ENCODE results near the gene PCGF3. TPM values are rescaled to one million over a fixed set of nuclear protein-coding genes. Genes with fewer than 3 reads are reported as not detected.
"Not testable (repeated sequence)": the region's sequence is repeated elsewhere in the genome, so short reads cannot be mapped to it uniquely, and the experiment has no call there.

The PCGF3 gene
- polyA plus RNA-seq, 4 donors, result 27.3 to 71.6 (median 55.3) TPM

DNA sequence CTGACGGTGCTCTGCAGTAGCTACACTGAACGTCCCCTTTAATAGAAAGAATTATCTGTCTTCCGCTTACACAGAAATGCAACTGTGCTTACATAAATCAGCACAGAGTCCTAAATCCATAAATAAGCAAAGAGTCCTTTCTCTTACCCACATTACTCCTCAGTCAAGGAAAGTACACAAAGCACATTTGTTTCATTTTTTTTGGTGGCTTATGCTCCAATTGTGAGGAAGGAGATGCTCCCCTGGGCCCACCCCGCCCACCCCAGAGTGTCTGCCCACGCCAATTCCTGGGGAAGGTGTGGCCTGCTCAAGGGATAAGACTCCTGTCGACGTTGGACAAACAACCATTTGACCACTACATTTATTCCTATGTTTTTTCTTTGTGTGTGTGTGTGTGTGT is 66.5 kb downstream of the PCGF3 start:
- Histone ChIP-seq H3K9me3 (ENCODE audit: control insufficient read depth in 2 of 2, insufficient read depth in 1 of 2, low read depth in 1 of 2, low read length in 1 of 2) (no peaks in the 10 kb centered on the region), H3K27me3 (ENCODE audit: control insufficient read depth in 3 of 3, insufficient read depth in 3 of 3, low read length in 3 of 3) (no peaks in the 10 kb centered on the region), H3K4me1 (ENCODE audit: control insufficient read depth in 3 of 3, insufficient read depth in 2 of 3, low read depth in 1 of 3, low read length in 2 of 3) (peaks cover 0 to 2% (median 2%) of the 10 kb centered on the region in 3 donors), H3K36me3 (ENCODE audit: control insufficient read depth in 3 of 3, insufficient read depth in 2 of 3, low read depth in 1 of 3, low read length in 3 of 3) (peaks cover 14 to 74% (median 25%) of the 10 kb centered on the region in 3 donors), H3K27ac (ENCODE audit: low read depth in 1 of 3, low read length in 2 of 3) (no peak overlapping the region), H3K4me3 (ENCODE audit: low read depth in 1 of 3, low read length in 3 of 3) (no peak overlapping the region)
- DNase-seq (no peak), FAIRE-seq (no peak)
- WGBS, 3 donors, result 56 to 65% (median 62%) methylated on average over 7 of the region's 7 CpGs

DNA sequence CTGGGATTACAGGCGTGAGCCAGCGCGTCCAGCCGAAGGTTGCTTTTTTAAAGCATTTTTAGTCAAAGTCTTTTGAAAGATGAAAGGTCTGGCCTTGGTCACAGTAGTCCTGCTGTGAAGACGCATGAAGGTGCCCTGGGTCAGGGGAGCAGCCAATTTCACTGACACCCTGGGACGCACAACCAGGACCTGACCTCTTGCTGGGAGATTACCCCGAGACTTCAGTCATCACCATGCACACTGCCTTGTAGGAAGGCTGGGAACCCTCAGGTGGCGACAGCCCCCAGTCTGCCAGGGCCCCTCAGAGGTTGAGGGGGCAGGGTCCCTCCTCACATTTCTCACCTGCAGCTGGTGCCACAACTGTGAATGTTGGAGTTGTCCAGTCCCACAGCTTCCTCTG is 67.1 kb downstream of the PCGF3 start:
- DNase-seq (no peak), FAIRE-seq (no peak)
- H3K27me3 ChIP-seq (ENCODE audit: control insufficient read depth in 3 of 3, insufficient read depth in 3 of 3, low read length in 3 of 3), result no peaks in the 10 kb centered on the region
- WGBS, 3 donors, result 80 to 88% (median 85%) methylated on average over 8 of the region's 8 CpGs
- no peak overlapping the region for H3K4me3 ChIP-seq (ENCODE audit: low read depth in 1 of 3, low read length in 3 of 3)
- peaks cover 0 to 2% (median 0%) of the 10 kb centered on the region in 3 donors for H3K4me1 ChIP-seq (ENCODE audit: control insufficient read depth in 3 of 3, insufficient read depth in 2 of 3, low read depth in 1 of 3, low read length in 2 of 3)
- peaks cover 14 to 77% (median 27%) of the 10 kb centered on the region in 3 donors for H3K36me3 ChIP-seq (ENCODE audit: control insufficient read depth in 3 of 3, insufficient read depth in 2 of 3, low read depth in 1 of 3, low read length in 3 of 3)
- no peaks in the 10 kb centered on the region for H3K9me3 ChIP-seq (ENCODE audit: control insufficient read depth in 2 of 2, insufficient read depth in 1 of 2, low read depth in 1 of 2, low read length in 1 of 2)
- no peak overlapping the region for H3K27ac ChIP-seq (ENCODE audit: low read depth in 1 of 3, low read length in 2 of 3)

DNA sequence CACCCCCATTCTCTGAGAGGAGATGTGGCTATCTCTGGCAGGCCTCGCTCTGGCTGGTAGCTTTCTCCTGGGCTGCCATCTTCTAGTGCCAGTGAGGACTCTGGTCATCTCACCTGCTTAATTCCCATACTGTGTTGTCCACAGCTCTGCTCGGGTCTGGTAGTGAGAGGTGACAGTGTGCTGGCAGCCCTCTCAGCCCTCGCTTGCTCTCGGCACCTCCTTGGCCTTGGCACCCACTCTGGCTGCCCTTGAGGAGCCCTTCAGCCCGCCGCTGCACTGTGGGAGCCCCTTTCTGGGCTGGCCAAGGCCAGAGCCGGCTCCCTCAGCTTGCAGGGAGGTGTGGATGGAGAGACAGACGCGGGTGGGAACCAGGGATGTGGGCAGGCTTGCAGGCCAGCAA is 67.6 kb downstream of the PCGF3 start:
- H3K9me3 ChIP-seq (ENCODE audit: control insufficient read depth in 2 of 2, insufficient read depth in 1 of 2, low read depth in 1 of 2, low read length in 1 of 2), result no peaks in the 10 kb centered on the region
- H3K36me3 ChIP-seq (ENCODE audit: control insufficient read depth in 3 of 3, insufficient read depth in 2 of 3, low read depth in 1 of 3, low read length in 3 of 3), result peaks cover 14 to 74% (median 25%) of the 10 kb centered on the region in 3 donors
- no peak overlapping the region for H3K27ac ChIP-seq (ENCODE audit: low read depth in 1 of 3, low read length in 2 of 3)
- H3K4me1 ChIP-seq (ENCODE audit: control insufficient read depth in 3 of 3, insufficient read depth in 2 of 3, low read depth in 1 of 3, low read length in 2 of 3), result peaks cover 0 to 2% (median 0%) of the 10 kb centered on the region in 3 donors
- 70 to 86% (median 78%) methylated on average over 9 of the region's 9 CpGs for WGBS, 3 donors
- FAIRE-seq (no peak), DNase-seq (no peak)
- no peaks in the 10 kb centered on the region for H3K27me3 ChIP-seq (ENCODE audit: control insufficient read depth in 3 of 3, insufficient read depth in 3 of 3, low read length in 3 of 3)
- H3K4me3 ChIP-seq (ENCODE audit: low read depth in 1 of 3, low read length in 3 of 3), result no peak overlapping the region

DNA sequence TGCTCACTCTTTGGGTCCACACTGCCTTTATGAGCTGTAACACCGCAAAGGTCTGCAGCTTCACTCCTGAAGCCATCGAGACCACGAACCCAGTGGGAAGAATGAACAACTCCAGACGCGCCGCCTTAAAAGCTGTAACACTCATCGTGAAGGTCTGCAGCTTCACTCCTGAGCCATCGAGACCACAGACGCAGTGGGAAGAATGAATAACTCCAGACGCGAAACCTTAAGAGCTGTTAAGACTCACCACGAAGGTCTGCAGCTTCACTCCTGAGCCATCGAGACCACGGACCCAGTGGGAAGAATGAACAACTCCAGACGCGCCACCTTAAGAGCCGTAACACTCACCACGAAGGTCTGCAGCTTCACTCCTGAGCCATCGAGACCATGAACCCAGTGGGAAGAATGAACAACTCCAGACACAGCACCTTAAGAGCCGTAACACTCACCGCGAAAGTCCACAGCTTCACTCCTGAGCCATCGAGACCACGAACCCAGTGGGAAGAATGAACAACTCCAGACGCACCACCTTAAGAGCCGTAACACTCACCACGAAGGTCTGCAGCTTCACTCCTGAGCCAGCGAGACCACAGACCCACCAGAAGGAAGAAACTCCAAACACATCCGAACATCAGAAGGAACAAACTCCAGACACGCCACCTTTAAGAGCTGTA is 68.9 kb downstream of the PCGF3 start:
- peaks cover 21 to 75% (median 22%) of the 10 kb centered on the region in 3 donors for H3K36me3 ChIP-seq (ENCODE audit: control insufficient read depth in 3 of 3, insufficient read depth in 2 of 3, low read depth in 1 of 3, low read length in 3 of 3)
- not testable (repeated sequence) for DNase-seq; H3K4me1 ChIP-seq (ENCODE audit: control insufficient read depth in 3 of 3, insufficient read depth in 2 of 3, low read depth in 1 of 3, low read length in 2 of 3); FAIRE-seq; H3K9me3 ChIP-seq (ENCODE audit: control insufficient read depth in 2 of 2, insufficient read depth in 1 of 2, low read depth in 1 of 2, low read length in 1 of 2); H3K4me3 ChIP-seq (ENCODE audit: low read depth in 1 of 3, low read length in 3 of 3); H3K27ac ChIP-seq (ENCODE audit: low read depth in 1 of 3, low read length in 2 of 3); H3K27me3 ChIP-seq (ENCODE audit: control insufficient read depth in 3 of 3, insufficient read depth in 3 of 3, low read length in 3 of 3)
- 94 to 95% (median 95%) methylated on average over 30 of the region's 30 CpGs for WGBS, 3 donors

DNA sequence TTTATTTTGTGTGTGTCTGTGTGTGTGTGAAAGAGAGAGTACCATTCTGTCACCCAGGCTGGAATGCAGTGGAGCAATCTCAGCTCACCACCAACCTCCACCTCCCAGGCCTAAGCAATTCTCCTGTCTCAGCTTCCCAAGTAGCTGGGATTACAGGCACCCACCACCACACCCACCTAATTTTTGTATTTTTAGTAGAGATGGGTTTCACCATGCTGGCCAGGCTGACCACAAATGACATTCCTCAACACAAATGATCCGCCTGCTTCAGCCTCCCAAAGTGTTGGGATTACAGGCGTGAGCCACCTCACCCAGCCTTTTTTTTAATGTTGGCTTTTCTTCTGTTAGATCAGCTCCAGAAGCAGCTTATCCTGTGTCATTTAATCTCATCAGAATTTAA is 69.9 kb downstream of the PCGF3 start:
- Histone ChIP-seq H3K36me3 (ENCODE audit: control insufficient read depth in 3 of 3, insufficient read depth in 2 of 3, low read depth in 1 of 3, low read length in 3 of 3) (peaks cover 18 to 76% (median 21%) of the 10 kb centered on the region in 3 donors), H3K4me1 (ENCODE audit: control insufficient read depth in 3 of 3, insufficient read depth in 2 of 3, low read depth in 1 of 3, low read length in 2 of 3) (peaks cover 0 to 13% (median 6%) of the 10 kb centered on the region in 3 donors)
- not testable (repeated sequence) for H3K27me3 ChIP-seq (ENCODE audit: control insufficient read depth in 3 of 3, insufficient read depth in 3 of 3, low read length in 3 of 3); H3K4me3 ChIP-seq (ENCODE audit: low read depth in 1 of 3, low read length in 3 of 3); FAIRE-seq; DNase-seq; H3K9me3 ChIP-seq (ENCODE audit: control insufficient read depth in 2 of 2, insufficient read depth in 1 of 2, low read depth in 1 of 2, low read length in 1 of 2); H3K27ac ChIP-seq (ENCODE audit: low read depth in 1 of 3, low read length in 2 of 3)
- WGBS, 3 donors, result 96 to 99% (median 96%) methylated on average over 2 of the region's 2 CpGs

DNA sequence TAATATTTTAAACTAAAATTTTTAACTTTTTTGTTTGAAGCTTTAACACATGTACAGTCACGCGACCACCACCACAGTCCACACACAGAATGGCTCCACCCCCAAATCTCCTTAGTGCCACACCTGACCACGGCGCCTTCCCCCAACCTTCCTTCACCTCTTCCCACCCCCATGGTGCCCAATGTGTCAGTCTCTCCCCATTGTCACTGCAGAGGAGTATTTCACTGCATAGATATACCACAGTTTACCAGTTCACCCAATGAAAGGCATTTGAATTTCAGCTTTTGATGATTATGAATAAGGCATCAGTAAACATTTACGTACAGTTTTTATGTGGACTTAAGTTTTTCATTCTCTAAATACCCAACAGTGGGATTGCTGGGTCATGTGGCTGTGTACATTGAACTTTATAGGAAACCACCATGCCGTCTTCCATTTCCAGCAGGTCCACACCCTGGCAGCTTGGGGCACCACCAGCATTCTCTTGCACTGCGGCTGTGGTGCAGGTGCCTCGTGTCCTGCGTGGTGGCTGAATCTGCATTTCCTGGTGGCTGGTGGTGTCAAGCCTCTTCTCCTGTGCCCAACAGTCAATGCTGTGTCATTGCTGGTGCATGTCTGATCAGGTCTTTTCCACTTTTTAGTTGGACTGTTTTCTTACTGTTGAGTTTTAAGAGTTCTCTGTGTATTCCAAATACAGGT is 71.3 kb downstream of the PCGF3 start:
- H3K9me3 ChIP-seq (ENCODE audit: control insufficient read depth in 2 of 2, insufficient read depth in 1 of 2, low read depth in 1 of 2, low read length in 1 of 2), result no peaks in the 10 kb centered on the region
- 86 to 97% (median 94%) methylated on average over 9 of the region's 9 CpGs for WGBS, 3 donors
- H3K4me1 ChIP-seq (ENCODE audit: control insufficient read depth in 3 of 3, insufficient read depth in 2 of 3, low read depth in 1 of 3, low read length in 2 of 3), result peaks cover 0 to 13% (median 6%) of the 10 kb centered on the region in 3 donors
- H3K4me3 ChIP-seq (ENCODE audit: low read depth in 1 of 3, low read length in 3 of 3), result no peak overlapping the region
- H3K27ac ChIP-seq (ENCODE audit: low read depth in 1 of 3, low read length in 2 of 3), result no peak overlapping the region
- H3K36me3 ChIP-seq (ENCODE audit: control insufficient read depth in 3 of 3, insufficient read depth in 2 of 3, low read depth in 1 of 3, low read length in 3 of 3), result peaks cover 15 to 65% (median 15%) of the 10 kb centered on the region in 3 donors
- no peaks in the 10 kb centered on the region for H3K27me3 ChIP-seq (ENCODE audit: control insufficient read depth in 3 of 3, insufficient read depth in 3 of 3, low read length in 3 of 3)
- FAIRE-seq (no peak), DNase-seq (no peak)

DNA sequence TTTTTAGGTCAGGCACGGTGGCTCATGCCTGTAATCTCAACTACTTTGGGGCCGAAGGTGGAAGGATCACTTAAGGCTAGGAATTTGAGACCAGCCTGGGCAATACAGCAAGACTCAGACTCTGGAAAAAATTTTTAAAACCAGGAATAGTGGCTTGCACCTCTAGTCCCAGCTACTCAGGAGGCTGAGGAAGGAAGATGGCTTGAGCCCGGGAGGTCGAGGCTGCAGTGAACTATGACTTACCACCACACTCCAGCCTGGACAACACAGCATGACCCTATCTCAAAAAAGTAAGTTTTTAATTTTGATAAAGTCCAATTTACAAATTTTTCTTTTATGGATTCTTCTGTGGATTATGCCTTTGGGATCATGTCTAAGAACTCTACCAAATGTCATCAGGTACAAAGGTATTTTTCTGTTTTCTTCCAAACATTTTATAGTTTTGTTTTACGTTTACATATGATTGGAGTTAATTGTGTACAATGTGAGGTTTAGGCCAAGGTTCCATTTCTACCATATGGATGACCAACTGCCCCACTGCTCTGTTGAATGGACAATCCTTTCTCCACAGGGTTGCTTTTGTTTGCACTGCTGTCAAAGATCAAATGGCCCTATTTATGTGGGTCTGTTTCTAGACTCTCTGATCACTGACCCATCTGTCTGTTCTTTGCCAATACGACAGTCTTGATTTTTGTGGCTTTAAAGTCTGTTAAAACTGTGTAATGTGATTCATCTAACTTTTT is 72.1 kb downstream of the PCGF3 start:
- peaks cover 0 to 21% (median 6%) of the 10 kb centered on the region in 3 donors for H3K4me1 ChIP-seq (ENCODE audit: control insufficient read depth in 3 of 3, insufficient read depth in 2 of 3, low read depth in 1 of 3, low read length in 2 of 3)
- FAIRE-seq, result no peak
- H3K4me3 ChIP-seq (ENCODE audit: low read depth in 1 of 3, low read length in 3 of 3), result no peak overlapping the region
- peaks cover 14 to 60% (median 15%) of the 10 kb centered on the region in 3 donors for H3K36me3 ChIP-seq (ENCODE audit: control insufficient read depth in 3 of 3, insufficient read depth in 2 of 3, low read depth in 1 of 3, low read length in 3 of 3)
- H3K27me3 ChIP-seq (ENCODE audit: control insufficient read depth in 3 of 3, insufficient read depth in 3 of 3, low read length in 3 of 3), result no peaks in the 10 kb centered on the region
- WGBS, 3 donors, result 86 to 95% (median 94%) methylated on average over 6 of the region's 6 CpGs
- no peak for DNase-seq
- no peaks in the 10 kb centered on the region for H3K9me3 ChIP-seq (ENCODE audit: control insufficient read depth in 2 of 2, insufficient read depth in 1 of 2, low read depth in 1 of 2, low read length in 1 of 2)
- no peak overlapping the region for H3K27ac ChIP-seq (ENCODE audit: low read depth in 1 of 3, low read length in 2 of 3)

DNA sequence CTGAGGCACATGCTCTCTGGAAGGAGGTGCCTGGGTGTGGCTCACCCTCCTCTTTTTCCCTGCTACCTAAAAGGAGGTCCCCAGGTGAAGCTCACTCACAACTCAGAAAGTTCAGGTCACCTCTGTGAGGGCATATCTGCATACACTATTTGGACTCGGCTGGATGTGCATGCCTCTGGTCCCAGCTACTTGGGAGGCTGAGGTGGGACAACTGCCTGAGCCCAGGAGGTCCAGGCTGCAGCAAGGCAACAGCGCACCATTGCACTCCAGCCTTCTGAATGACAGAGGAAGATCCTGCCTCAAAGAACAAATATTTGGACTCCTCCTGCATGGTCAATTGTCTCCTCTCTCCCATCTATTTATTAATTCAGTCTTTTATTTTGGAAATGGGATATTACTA is 73.9 kb downstream of the PCGF3 start:
- Histone ChIP-seq H3K36me3 (ENCODE audit: control insufficient read depth in 3 of 3, insufficient read depth in 2 of 3, low read depth in 1 of 3, low read length in 3 of 3) (peaks cover 11 to 44% (median 12%) of the 10 kb centered on the region in 3 donors), H3K4me3 (ENCODE audit: low read depth in 1 of 3, low read length in 3 of 3) (no peak overlapping the region), H3K27ac (ENCODE audit: low read depth in 1 of 3, low read length in 2 of 3) (no peak overlapping the region), H3K4me1 (ENCODE audit: control insufficient read depth in 3 of 3, insufficient read depth in 2 of 3, low read depth in 1 of 3, low read length in 2 of 3) (peaks cover 0 to 28% (median 4%) of the 10 kb centered on the region in 3 donors), H3K9me3 (ENCODE audit: control insufficient read depth in 2 of 2, insufficient read depth in 1 of 2, low read depth in 1 of 2, low read length in 1 of 2) (no peaks in the 10 kb centered on the region), H3K27me3 (ENCODE audit: control insufficient read depth in 3 of 3, insufficient read depth in 3 of 3, low read length in 3 of 3) (peaks cover 0 to 8% (median under 1%) of the 10 kb centered on the region in 3 donors)
- DNase-seq (no peak), FAIRE-seq (no peak)
- 89 to 92% (median 90%) methylated on average over 2 of the region's 2 CpGs for WGBS, 3 donors

All from small intestine (tissue), 7 donors.